HG03342 (cell line): ENCODE results near the gene CFL2.
A peak's percentile ranks its signal among the peaks of the same experiment; 100 is the strongest.
"Not testable (repeated sequence)": the region's sequence is repeated elsewhere in the genome, so short reads cannot be mapped to it uniquely, and the experiment has no call there.

Experiments used
- ATAC-seq: cut with Tn5 transposase; IDR thresholded peaks from one replicate; pipeline ENCODE4 v1.9.1; 2021; ENCODE audit warnings: mild to moderate bottlenecking, moderate library complexity; ENCODE audit not compliant: unreplicated experiment

The CFL2 gene

GRCh38 chr14:34714320-34715126, at the start of gene CFL2:
TSS of gene CFL2 (minus strand) at chr14:34714593. CDS start at chr14:34714540, 53 bp downstream.
- peak; percentile 85 for ATAC-seq

- no peak for ATAC-seq
These were observed 40.8 kb upstream of the CFL2 start for GRCh38 chr14:34755215-34755614.

GRCh38 chr14:34754687-34755086, 40.3 kb upstream of the CFL2 start:
- no peak for ATAC-seq

GRCh38 chr14:34750670-34751069, 36.3 kb upstream of the CFL2 start:
- ATAC-seq: no peak

DNA sequence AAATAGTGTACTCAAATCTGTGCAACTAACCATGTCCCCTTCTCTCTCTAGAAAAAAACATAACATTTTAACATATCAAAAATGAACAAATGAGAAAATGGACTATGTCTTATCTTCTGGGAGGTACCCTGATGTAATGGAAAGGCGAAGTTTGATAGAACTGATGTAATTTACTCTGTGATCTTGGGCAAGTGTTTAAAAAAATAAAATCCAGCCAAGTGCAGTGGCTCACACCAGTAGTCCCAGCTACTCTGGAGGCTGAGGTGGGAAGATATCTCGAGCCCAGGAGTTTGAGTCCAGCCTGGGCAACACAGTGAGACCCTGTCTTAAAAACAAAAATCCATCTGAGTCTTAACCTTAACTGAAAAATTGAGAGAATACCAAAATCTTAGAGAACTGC, 35.8 kb upstream of the CFL2 start:
- no peak for ATAC-seq

DNA sequence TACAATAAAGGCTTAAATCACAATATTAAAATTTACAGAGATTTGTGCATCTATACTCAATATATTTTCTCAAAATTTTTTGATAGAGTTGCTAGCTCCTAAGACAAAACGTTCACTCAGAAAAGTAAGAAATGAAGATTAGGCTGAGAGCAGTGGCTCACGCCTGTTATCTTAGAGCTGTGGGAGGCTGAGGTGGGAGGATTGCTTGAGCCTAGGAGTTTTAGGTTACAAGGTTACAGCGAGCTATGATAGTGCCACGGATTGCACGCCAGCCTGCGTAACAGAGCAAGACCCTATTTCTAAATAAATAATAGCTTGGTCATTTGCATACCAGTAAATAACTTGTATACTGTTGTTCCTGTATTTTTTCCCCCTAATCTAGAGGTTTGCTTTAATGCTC, 35.0 kb upstream of the CFL2 start:
- no peak for ATAC-seq

- ATAC-seq: no peak
These were observed 28.1 kb upstream of the CFL2 start for GRCh38 chr14:34742270-34743115.

DNA sequence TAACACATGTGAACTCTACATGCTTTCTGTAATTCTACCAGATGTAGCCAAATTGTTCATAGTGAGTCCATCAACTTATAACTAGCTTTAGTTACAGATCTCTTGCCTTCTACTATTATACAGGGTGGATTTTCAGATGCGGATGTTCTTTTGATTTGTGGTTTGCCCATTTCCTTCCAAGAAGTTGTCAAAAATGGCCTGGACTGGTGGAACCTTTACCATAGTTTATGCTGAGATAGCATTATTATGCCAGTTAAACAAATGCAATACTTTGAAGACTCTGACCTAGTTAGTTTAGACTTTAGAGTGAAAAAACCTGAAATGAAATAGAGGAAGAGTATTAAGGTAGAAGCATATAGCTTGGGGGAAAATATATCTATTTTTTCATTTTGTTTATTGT, 27.4 kb upstream of the CFL2 start:
- ATAC-seq: no peak

DNA sequence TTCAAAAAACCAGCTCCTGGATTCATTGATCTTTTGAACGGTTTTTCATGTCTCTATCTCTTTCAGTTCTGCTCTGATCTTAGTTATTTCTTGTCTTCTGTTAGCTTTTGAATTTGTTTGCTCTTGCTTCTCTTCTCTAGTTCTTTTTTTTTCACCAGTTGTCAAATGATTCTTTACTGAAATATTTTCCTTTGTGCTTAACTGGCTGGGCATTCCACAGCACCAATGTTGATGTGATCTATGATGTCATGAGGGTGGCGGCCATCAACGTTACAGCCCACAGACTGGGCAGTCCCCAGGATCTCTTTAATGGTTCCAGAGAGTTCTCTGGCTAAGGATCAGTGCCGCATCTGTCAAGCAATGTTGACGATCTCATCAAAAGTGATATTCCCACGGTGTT, 25.7 kb upstream of the CFL2 start:
- not testable (repeated sequence) for ATAC-seq

DNA sequence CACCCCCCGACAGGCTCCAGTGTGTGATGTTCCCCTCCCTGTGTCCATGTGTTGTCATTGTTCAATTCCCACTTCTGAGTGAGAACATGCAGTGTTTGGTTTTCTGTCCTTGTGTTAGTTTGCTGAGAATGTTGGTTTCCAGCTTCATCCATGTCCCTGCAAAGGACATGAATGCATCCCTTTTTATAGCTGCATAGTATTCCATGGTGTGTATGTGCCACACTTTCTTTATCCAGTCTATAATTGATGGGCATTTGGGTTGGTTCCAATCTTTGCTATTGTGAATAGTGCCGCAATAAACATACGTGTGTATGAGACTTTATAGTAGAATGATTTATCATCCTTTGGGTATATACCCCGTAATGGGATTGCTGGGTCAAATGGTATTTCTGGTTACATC, 22.7 kb upstream of the CFL2 start:
- not testable (repeated sequence) for ATAC-seq

DNA sequence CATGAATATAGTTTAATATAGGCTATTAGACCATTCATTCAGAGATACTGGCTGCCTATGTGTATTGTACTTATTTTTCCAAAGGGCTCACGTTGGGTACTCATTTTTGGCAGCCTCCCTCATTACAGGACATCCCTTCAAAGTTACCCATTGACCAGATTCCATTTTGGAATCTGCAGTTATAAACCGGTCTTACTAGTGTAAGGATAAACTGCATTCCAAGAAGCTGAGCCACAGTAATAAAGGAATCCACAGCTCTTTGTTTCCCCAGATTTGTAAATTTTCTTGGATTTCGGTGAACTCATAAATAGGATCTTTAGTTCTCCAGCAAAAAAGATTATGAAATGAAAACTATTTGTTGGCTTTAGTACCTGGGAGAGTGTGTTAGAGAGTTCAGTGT, 18.9 kb upstream of the CFL2 start:
- ATAC-seq: no peak

DNA sequence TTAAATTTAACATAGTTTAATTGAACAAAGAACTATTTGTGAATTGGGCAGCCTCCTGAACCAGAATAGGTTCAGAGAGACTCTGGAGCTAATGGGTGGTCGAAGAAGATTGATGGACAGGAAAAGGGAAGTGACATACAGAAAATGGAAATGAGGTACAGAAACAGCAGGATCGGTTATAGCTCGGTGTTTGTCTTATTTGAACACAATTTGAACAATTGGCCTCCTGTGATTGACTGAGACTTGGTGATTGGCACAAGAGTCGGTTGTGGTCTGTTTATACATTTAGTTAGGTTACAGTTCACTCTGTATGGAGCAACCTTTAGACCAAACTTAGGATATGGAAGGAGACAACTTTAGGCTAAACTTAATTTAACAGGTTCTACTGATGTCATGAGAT, 18.4 kb upstream of the CFL2 start:
- no peak for ATAC-seq

- ATAC-seq: no peak
These were observed 9.5 kb upstream of the CFL2 start for GRCh38 chr14:34723867-34724266.

DNA sequence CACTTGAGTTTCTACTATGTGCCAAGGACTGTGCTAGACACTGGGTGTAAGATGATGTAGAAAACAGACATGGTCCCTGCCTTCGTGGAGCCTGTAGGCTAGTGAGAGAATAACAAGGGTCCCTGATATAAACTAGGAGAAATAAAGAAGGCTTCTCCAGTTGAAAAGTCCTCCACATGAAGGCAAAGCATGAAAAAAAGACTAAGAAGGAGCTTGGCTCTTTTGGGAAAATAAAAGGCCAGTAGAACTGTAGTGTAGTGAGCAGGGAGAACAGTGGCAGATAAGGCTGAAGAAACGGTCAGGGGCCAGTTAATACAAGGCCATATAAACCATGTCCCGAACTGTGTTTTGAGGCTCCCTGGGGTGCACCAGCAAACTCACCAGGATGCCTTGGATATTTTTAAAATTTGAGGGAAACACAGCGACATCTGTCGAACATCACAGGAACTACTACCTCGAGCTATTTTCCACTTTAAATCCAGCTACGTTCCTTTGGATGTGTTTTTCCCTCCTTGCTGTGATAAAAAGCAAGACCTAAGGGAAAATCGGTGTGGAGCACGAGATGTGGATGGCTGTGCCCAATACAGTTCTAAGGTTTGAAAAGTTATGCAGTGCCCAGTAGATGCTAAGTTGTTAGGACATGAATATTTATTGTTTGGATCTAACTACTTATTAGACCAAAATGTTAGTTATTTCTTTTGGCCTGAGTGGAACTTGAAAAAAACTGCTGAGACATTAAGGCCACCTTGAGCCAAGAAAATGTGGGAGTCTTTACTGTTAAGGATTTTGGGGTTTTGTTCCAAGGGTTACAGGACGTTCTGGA, 8.5 kb upstream of the CFL2 start:
- ATAC-seq: no peak

DNA sequence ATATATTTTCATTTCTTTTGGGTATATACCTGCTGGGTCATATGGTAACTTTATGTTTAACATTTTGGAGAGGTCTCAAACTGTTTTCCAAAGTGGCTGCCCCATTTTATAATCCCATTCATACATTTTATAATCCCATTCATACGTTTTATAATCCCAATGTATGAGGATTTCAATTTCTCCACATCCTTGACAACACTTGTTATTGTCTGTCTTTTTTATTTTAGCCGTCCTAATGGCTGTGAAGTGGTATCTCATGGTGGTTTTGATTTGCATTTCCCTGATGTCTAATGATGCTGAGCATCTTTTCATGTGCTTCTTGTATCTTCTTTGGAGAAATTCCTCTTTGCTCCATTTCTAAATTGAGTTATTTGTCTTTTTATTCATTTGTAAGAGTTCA, 6.7 kb upstream of the CFL2 start:
- ATAC-seq: no peak

- ATAC-seq: no peak
These were observed 4.4 kb upstream of the CFL2 start for GRCh38 chr14:34718750-34719304.

DNA sequence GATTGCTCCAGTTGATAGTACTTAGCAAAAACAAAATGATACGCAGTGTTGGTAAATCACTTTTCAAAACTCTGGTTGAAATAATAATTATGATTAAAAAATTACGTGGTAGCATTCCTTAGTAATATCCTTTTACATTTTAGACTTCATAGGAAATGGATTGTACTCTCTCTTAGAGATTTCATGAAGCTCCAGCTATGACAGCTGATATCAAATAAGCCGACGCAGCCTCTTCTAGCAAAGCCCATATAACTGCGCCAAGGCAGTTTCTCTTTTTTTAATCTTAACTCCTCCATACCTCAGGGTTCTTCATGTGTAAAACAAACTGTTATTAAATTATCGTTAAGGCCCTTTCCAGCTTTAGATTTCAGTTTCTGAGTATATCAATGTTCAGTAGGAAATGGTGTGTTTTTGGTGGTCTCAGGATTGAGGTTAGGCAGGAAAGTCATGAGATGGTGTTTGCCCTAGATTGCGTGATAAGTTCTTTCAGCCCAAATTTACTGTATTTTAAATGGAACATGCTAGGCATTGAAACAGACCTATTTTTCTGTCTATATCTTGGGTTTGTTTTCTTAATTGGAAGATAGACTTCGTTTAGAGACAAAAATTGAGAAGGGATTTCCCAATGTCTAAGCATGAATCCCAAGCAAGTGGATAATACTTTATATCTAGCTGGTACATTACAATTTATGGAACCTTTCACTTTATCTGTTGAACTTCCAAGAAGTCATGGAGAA, 902 bp upstream of the CFL2 start:
- no peak for ATAC-seq

DNA sequence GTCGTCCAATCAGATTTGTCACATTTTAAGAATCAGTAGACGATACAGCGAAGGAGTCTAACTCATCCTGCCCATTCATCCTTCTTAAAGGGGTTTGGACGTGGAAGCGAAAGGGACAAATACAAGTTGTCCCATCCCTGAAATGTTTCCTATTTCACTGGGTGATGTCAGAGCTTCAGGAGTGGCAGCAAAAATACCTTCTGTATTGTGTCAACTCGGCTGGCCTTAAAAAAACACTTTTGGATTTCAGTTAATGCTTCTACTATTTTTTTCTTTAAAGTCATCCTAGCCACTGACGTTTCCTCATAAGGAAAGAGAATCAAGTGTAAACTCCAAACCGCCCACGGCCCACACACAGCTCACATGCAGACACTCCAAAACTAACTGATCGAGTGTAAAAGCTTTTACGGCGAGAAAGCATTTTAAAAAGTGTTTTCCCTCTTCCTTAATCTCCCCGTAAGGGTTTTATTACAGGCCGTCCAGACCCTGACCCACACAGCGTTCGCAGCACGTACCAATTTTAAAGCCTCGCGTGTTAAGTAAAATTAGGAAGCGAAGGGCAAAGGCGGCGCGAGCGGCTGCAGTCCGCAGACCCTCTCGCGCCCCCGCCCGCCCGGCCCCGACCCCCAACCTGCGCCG, 593 bp downstream of the CFL2 start:
- ATAC-seq: peak; percentile 5

GRCh38 chr14:34713122-34713680, 1.2 kb downstream of the CFL2 start:
- ATAC-seq: no peak
